Omental fat pad (tissue), 4 donors: Measurements from ENCODE around the gene RAD50. TPM values are rescaled to one million over a fixed set of nuclear protein-coding genes. Genes with fewer than 3 reads are reported as not detected.

ENCODE experiments used
- ATAC-seq: fragments of 150-250 bp; one replicate; pipeline ENCODE4 v1.9.1; 2016; ENCODE audit warnings: mild to moderate bottlenecking, moderate library complexity; ENCODE audit not compliant: low FRiP score
- DNase-seq: peaks from one replicate; pipeline ENCODE4 v3.0.0-alpha.2; 2019; ENCODE audit warnings: low spot score
- CTCF ChIP-seq, 3 donors: fragments of 450-650 bp; IDR thresholded peaks; one replicate each; pipeline ENCODE4 v1.5.1; 2016 to 2017; ENCODE audit warnings: antibody characterized with exemption in 3 of 3, mild to moderate bottlenecking in 3 of 3, moderate library complexity in 2 of 3
- total RNA-seq, 4 donors: library from RNA; depleted of rRNA; stranded (reverse); fragments of >200 nt; gene quantifications; one replicate each; pipeline ENCODE4 v1.1.0, GENCODE V29; 2016

RAD50 gene
- total RNA-seq, 4 donors from 2014 or later = 23.4 to 37.4 (median 29.8) TPM

- TF ChIP-seq CTCF (IDR thresholded peaks at IDR 0.05) = no peak
- ATAC-seq = no peak
- no peak for DNase-seq
Measured at GRCh38 chr5:132528021-132528420, 28.8 kb upstream of the RAD50 start.

DNA sequence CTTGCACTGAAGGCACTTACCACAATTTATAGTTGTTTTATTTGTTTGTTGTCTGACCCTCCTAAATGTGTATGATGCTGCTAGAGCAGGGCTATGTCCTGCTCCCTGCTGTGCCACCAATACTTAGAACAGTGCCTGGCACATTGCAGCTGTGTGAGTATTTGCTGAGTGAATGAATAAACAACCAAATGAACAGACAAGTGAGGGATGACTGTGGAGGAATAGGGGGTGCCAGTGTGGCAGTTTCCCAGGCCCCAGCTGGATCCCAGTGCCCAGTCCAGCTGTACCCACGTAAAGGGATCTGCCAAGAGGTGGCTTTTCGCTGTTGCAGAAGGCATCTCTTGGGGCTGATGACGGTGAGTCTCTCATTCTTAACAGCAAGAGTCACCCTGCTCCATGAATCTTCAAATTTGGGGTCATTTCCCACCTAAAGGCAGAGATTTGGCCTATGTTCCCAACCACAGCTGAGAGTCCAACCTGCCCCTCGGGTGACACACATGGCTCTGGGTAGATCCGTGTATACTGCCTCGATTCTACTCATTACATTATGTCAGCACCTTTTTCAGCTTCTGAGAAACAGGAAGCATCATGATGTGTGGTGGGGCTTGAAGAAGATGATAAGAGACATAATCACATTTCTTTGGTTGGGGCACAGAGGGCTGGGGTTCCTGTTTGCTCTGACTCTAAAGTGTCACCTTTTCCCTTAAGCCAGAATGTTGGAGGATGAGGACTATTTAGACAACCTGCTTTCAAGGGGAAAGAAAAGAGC lies 27.7 kb upstream of the RAD50 start:
- no peak for ATAC-seq
- no peak for DNase-seq
- no peak for TF ChIP-seq CTCF (IDR thresholded peaks at IDR 0.05)

GRCh38 chr5:132530946-132531345 lies 25.8 kb upstream of the RAD50 start:
- TF ChIP-seq CTCF (IDR thresholded peaks at IDR 0.05) = no peak
- DNase-seq (no peak), ATAC-seq (no peak)

- ATAC-seq (no peak), DNase-seq (no peak)
- TF ChIP-seq CTCF (IDR thresholded peaks at IDR 0.05) = no peak
Measured at GRCh38 chr5:132539716-132540115, 17.1 kb upstream of the RAD50 start.

- ATAC-seq = no peak
- DNase-seq = no peak
- no peak for TF ChIP-seq CTCF (IDR thresholded peaks at IDR 0.05)
Measured at GRCh38 chr5:132540149-132540548, 16.6 kb upstream of the RAD50 start.

DNA sequence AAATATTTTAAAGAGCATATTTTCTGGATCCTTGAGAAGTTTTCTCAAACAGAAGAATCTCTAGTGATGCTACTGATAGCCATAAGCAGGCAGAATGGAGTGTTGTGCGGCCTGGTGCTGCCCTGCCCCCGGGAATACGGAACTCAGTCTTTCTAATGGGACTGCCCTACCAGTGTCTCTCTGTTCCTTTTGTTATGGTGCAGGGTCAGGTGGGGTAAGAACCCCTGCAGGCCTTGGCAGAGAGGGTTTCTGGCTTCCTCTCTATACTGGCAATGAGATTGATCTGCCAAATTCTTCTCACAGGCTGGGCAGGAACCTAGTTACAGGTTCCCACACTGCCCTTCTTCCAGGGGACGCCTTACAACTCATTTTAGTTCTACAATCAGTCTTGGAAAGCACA lies 16.0 kb upstream of the RAD50 start:
- ATAC-seq (no peak), DNase-seq (no peak)
- TF ChIP-seq CTCF (IDR thresholded peaks at IDR 0.05) = no peak

GRCh38 chr5:132543472-132544201 lies 13.1 kb upstream of the RAD50 start, which contains the start of gene IL5:
IL5 (minus strand) TSS chr5:132543522; CDS start chr5:132543478, 44 bp downstream.
- ATAC-seq (no peak), DNase-seq (no peak)
- no peak for TF ChIP-seq CTCF (IDR thresholded peaks at IDR 0.05)
